Caco-2 (cell line): ENCODE measurements around the gene ITGA2B. TPM values are rescaled to one million over a fixed set of nuclear protein-coding genes. Genes with fewer than 3 reads are reported as not detected.

ENCODE experiments used
- BruUV-seq: library from RNA; stranded (reverse); fragments of 400-500 nt; replicated peaks from 2 replicates; lab custom pipeline; 2021; lab: Mats Ljungman, UMichigan
- CTCF ChIA-PET: fragments of 300-600 bp; sonication (Branson Sonifier 250); formaldehyde crosslinking; loops from one replicate; lab custom pipeline; 2022; ENCODE audit warnings: antibody characterized with exemption; lab: Charles Lee
- POLR2A ChIA-PET: fragments of 300-600 bp; sonication (Branson Sonifier 250); formaldehyde crosslinking; loops from one replicate; lab custom pipeline; 2022; ENCODE audit warnings: antibody characterized with exemption; lab: Charles Lee
- DNase-seq, 2 experiments: peaks; one replicate each; pipeline versions ENCODE4 v3.0.0 to v3.0.0-alpha.2; 2020 to 2022
- H3K27me3 ChIP-seq: replicated peaks from 2 replicates; pipeline ENCODE4 v1.6.0; 2011; ENCODE audit warnings: low read length; ENCODE audit not compliant: control insufficient read depth, insufficient read depth
- H3K36me3 ChIP-seq: 2 replicates; pipeline ENCODE4 v1.5.1; 2011; ENCODE audit warnings: low read length; ENCODE audit not compliant: control insufficient read depth, insufficient read depth
- H3K4me1 ChIP-seq: fragments of 250-450 bp; sonication (Bioruptor Pico); 2 replicates; pipeline ENCODE4 v1.5.1; 2020; ENCODE audit warnings: mild to moderate bottlenecking
- H3K4me3 ChIP-seq: 2 replicates; pipeline ENCODE4 v1.5.1; 2011; ENCODE audit warnings: low read depth, mild to moderate bottlenecking, control low read depth, low read length
- H3K9me3 ChIP-seq: fragments of 250-450 bp; sonication (Bioruptor Pico); 2 replicates; pipeline ENCODE4 v1.5.1; 2020; ENCODE audit warnings: mild to moderate bottlenecking, moderate library complexity
- H3K27ac Mint-ChIP-seq: one replicate; pipeline ENCODE4 v1.8.0; 2022; ENCODE audit warnings: mixed read lengths; ENCODE audit not compliant: unreplicated experiment
- H3K27me3 Mint-ChIP-seq: one replicate; pipeline ENCODE4 v1.8.0; 2022; ENCODE audit warnings: mixed read lengths; ENCODE audit not compliant: insufficient read depth, unreplicated experiment
- H3K36me3 Mint-ChIP-seq: one replicate; pipeline ENCODE4 v1.8.0; 2022; ENCODE audit warnings: mild to moderate bottlenecking, mixed read lengths; ENCODE audit not compliant: insufficient read depth, unreplicated experiment
- H3K4me1 Mint-ChIP-seq: one replicate; pipeline ENCODE4 v1.8.0; 2022; ENCODE audit warnings: low read depth, mixed read lengths; ENCODE audit not compliant: unreplicated experiment
- H3K4me3 Mint-ChIP-seq: one replicate; pipeline ENCODE4 v1.8.0; 2022; ENCODE audit warnings: mild to moderate bottlenecking, moderate library complexity, mixed read lengths; ENCODE audit not compliant: unreplicated experiment
- H3K9me3 Mint-ChIP-seq: one replicate; pipeline ENCODE4 v1.8.0; 2022; ENCODE audit warnings: mixed read lengths; ENCODE audit not compliant: unreplicated experiment
- CTCF ChIP-seq, 2 experiments: fragments of 200-600 bp in 1 of 2; IDR thresholded peaks; 1 replicate in 1 of 2; 2 replicates in 1 of 2; pipeline versions ENCODE4 v1.5.1 to v1.8.0; 2011 to 2022; ENCODE audit warnings: antibody characterized with exemption in 1 of 2, control low read depth in 1 of 2, inconsistent platforms in 1 of 2, low read depth in 1 of 2, low read length in 1 of 2, mild to moderate bottlenecking in 1 of 2, moderate library complexity in 1 of 2; ENCODE audit not compliant: insufficient read depth in 1 of 2, severe bottlenecking in 1 of 2, unreplicated experiment in 1 of 2
- intact Hi-C: fragments of 100-400 bp; cut with micrococcal nuclease; formaldehyde crosslinking; loops from one replicate; pipeline ENCODE4 v1.10.0; 2022; ENCODE audit not compliant: unreplicated experiment
- total RNA-seq: library from RNA; stranded (reverse); gene quantifications from 2 replicates; pipeline ENCODE4 v1.2.3, GENCODE V29; 2022

The ITGA2B gene
- total RNA-seq, 1 experiment from 2014 or later, result 6.9 TPM

- Histone ChIP-seq H3K9me3 (no peaks in the 10 kb centered on the region), H3K4me1 (no peaks in the 10 kb centered on the region), H3K27me3 (no peaks in the 10 kb centered on the region), H3K36me3 (peaks cover 4% of the 10 kb centered on the region), H3K4me3 (no peak overlapping the region)
- intact Hi-C loops, result no loop called here
- Mint-ChIP-seq H3K36me3 (peaks cover 77% of the 10 kb centered on the region), H3K27me3 (no peaks in the 10 kb centered on the region), H3K4me1 (no peaks in the 10 kb centered on the region), H3K9me3 (no peaks in the 10 kb centered on the region), H3K27ac (peak overlapping the region; percentile 20), H3K4me3 (no peak overlapping the region)
- CTCF ChIA-PET, result interaction anchor here (1.1 kb wide), 1 partner anchor 75 kb away, joined by 3 read pairs; no protein-coding TSS in a partner anchor
- no peak for DNase-seq
- POLR2A ChIA-PET, result no interaction called here
- TF ChIP-seq CTCF (IDR thresholded peaks at IDR 0.05; ENCODE audit: insufficient read depth in 1 of 2, low read depth in 1 of 2, low read length in 1 of 2, severe bottlenecking in 1 of 2, unreplicated experiment in 1 of 2), result no peak
- no TSS peak for BruUV-seq
Observed at GRCh38 chr17:44397479-44398440, 8.3 kb upstream of the ITGA2B start.

DNA sequence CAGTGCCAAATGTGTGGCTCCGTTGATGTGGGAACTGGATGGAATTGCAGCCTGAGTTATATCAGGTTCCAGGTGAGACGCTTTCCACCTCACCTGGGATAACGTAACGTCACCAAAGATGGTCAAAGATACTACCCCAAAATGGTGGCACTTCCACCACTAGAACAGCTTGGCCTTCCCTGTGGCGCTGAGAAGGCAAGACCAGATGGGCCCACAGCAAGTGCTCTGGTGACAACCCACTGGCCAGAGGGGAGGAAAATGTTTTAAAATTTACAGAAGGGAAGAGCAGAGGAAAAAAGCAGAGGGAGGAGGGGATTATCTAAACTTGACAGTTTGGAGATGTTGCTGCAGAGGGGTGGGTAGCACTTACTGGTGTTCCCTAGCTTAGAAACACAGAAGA, 7.5 kb upstream of the ITGA2B start:
- no TSS peak for BruUV-seq
- no peak overlapping the region for H3K4me3 Mint-ChIP-seq

More for the DNA sequence above, 7.5 kb upstream of the ITGA2B start:
- Histone ChIP-seq H3K36me3 (peaks cover 4% of the 10 kb centered on the region), H3K27me3 (no peaks in the 10 kb centered on the region), H3K4me1 (no peaks in the 10 kb centered on the region), H3K4me3 (no peak overlapping the region), H3K9me3 (no peaks in the 10 kb centered on the region)
- Mint-ChIP-seq H3K36me3 (peaks cover 70% of the 10 kb centered on the region), H3K4me1 (no peaks in the 10 kb centered on the region), H3K27ac (no peak overlapping the region), H3K9me3 (no peaks in the 10 kb centered on the region), H3K27me3 (no peaks in the 10 kb centered on the region)
- intact Hi-C loops, result no loop called here
- ChIA-PET CTCF (interaction anchor here (0.8 kb wide), 1 partner anchor 126 kb away, joined by 3 read pairs; no protein-coding TSS in a partner anchor), POLR2A (interaction anchor here (0.9 kb wide), 1 partner anchor 10 kb away, joined by 3 read pairs; no protein-coding TSS in a partner anchor)
- no peak for TF ChIP-seq CTCF (IDR thresholded peaks at IDR 0.05; ENCODE audit: insufficient read depth in 1 of 2, low read depth in 1 of 2, low read length in 1 of 2, severe bottlenecking in 1 of 2, unreplicated experiment in 1 of 2)
- DNase-seq, result no peak
